Endothelial cell of umbilical vein (primary cell): ENCODE data around the gene TSPEAR. TPM values are rescaled to one million over a fixed set of nuclear protein-coding genes. Genes with fewer than 3 reads are reported as not detected.

Source experiments
- BruUV-seq: library from RNA; stranded (reverse); fragments of 400-500 nt; replicated peaks from 2 replicates; lab custom pipeline; 2021; lab: Mats Ljungman, UMichigan
- CTCF ChIA-PET: fragments of 300-600, 350-600 bp; sonication (Branson Sonifier 250); formaldehyde crosslinking; loops from one replicate; lab custom pipeline; 2021; ENCODE audit warnings: antibody characterized with exemption, inconsistent platforms; lab: Charles Lee
- POLR2A ChIA-PET: fragments of 300-600, 350-600 bp; sonication (Branson Sonifier 250); formaldehyde crosslinking; loops from one replicate; lab custom pipeline; 2021; ENCODE audit warnings: antibody characterized with exemption, inconsistent platforms; lab: Charles Lee
- DNase-seq: peaks from one replicate; pipeline ENCODE4 v3.0.0-alpha.2; 2011; ENCODE audit warnings: low read depth, low spot score
- FAIRE-seq: peaks from 2 replicates; lab custom pipeline; 2011; peaks lifted over from hg19 to GRCh38; lab: Jason Lieb, UNC
- H2AFZ ChIP-seq: 2 replicates; pipeline ENCODE4 v1.6.0; 2012; ENCODE audit warnings: low read depth, low read length, control low read depth, inconsistent platforms
- H3K27ac ChIP-seq: 2 replicates; pipeline ENCODE4 v1.5.1; 2011; ENCODE audit warnings: low read depth, mild to moderate bottlenecking, control low read depth, low read length, moderate library complexity; ENCODE audit not compliant: insufficient read depth
- H3K27me3 ChIP-seq, 2 experiments: 2 replicates each; pipeline versions ENCODE4 v1.6.0 to v1.6.1; 2011; ENCODE audit warnings: low read length in 2 of 2, mixed read lengths in 1 of 2; ENCODE audit not compliant: control insufficient read depth in 2 of 2, insufficient read depth in 2 of 2
- H3K36me3 ChIP-seq, 2 experiments: 2 replicates in 1 of 2; 3 replicates in 1 of 2; pipeline ENCODE4 v1.5.1; 2011; ENCODE audit warnings: low read length in 2 of 2, mild to moderate bottlenecking in 1 of 2, moderate library complexity in 1 of 2; ENCODE audit not compliant: control insufficient read depth in 2 of 2, insufficient read depth in 2 of 2; ENCODE audit errors: extremely low read depth in 1 of 2
- H3K4me1 ChIP-seq: 3 replicates; pipeline ENCODE4 v1.5.1; 2011; ENCODE audit warnings: mild to moderate bottlenecking, low read length; ENCODE audit not compliant: control insufficient read depth, insufficient read depth; ENCODE audit errors: extremely low read depth
- H3K4me2 ChIP-seq: 2 replicates; pipeline ENCODE4 v1.6.1; 2011; ENCODE audit warnings: low read length, control low read depth, mixed read lengths; ENCODE audit not compliant: insufficient read depth
- H3K4me3 ChIP-seq, 3 experiments: fragments of 200-600 bp in 1 of 3; sonication (generic), shearing (Covaris generic) in 1 of 3; replicated peaks in 1 of 3; 2 replicates each; pipeline ENCODE4 v1.5.1; 2011 to 2016; ENCODE audit warnings: control low read depth in 3 of 3, low read length in 3 of 3, mild to moderate bottlenecking in 2 of 3, inconsistent platforms in 1 of 3, low read depth in 1 of 3, moderate library complexity in 1 of 3; ENCODE audit not compliant: insufficient read depth in 1 of 3
- H3K79me2 ChIP-seq: 2 replicates; pipeline ENCODE4 v1.6.0; 2012; ENCODE audit warnings: low read length, inconsistent platforms; ENCODE audit not compliant: control insufficient read depth, insufficient read depth
- H3K9ac ChIP-seq: replicated peaks from 2 replicates; pipeline ENCODE3; 2011; ENCODE audit warnings: low read length, control low read depth; ENCODE audit not compliant: insufficient read depth; ENCODE audit errors: extremely low read depth
- H3K9me1 ChIP-seq: replicated peaks from 3 replicates; pipeline ENCODE4 v1.6.0; 2011; ENCODE audit warnings: mild to moderate bottlenecking, low read length; ENCODE audit not compliant: control insufficient read depth, insufficient read depth; ENCODE audit errors: extremely low read depth
- H3K9me3 ChIP-seq: replicated peaks from 2 replicates; pipeline ENCODE4 v1.5.1; 2012; ENCODE audit warnings: low read length, inconsistent platforms; ENCODE audit not compliant: control insufficient read depth, insufficient read depth
- H4K20me1 ChIP-seq: replicated peaks from 2 replicates; pipeline ENCODE3; 2011; ENCODE audit warnings: mild to moderate bottlenecking, low read length; ENCODE audit not compliant: control insufficient read depth, insufficient read depth; ENCODE audit errors: extremely low read depth
- EZH2 ChIP-seq: IDR thresholded peaks from 2 replicates; pipeline ENCODE4 v1.6.1; 2012; ENCODE audit warnings: borderline replicate concordance, low read depth, mild to moderate bottlenecking, moderate library complexity, low read length, inconsistent platforms; ENCODE audit not compliant: severe bottlenecking
- FOS ChIP-seq: IDR thresholded peaks from 2 replicates; pipeline ENCODE4 v1.6.1; 2011; ENCODE audit warnings: mild to moderate bottlenecking, low read length, moderate library complexity, borderline replicate concordance; ENCODE audit not compliant: insufficient read depth
- GATA2 ChIP-seq: IDR thresholded peaks from 2 replicates; pipeline ENCODE4 v1.7.0; 2011; ENCODE audit warnings: low read depth, mild to moderate bottlenecking, moderate library complexity, mixed read lengths, low read length; ENCODE audit not compliant: insufficient read length, insufficient read depth
- JUN ChIP-seq: IDR thresholded peaks from 2 replicates; pipeline ENCODE4 v1.6.1; 2011; ENCODE audit warnings: borderline replicate concordance, low read depth; ENCODE audit not compliant: insufficient read length, insufficient read depth
- MYC ChIP-seq: IDR thresholded peaks from one replicate; pipeline ENCODE4 v1.6.1; 2011; ENCODE audit warnings: mild to moderate bottlenecking, low read depth, low read length
- POLR2A ChIP-seq: IDR thresholded peaks from 2 replicates; pipeline ENCODE4 v1.6.1; 2012; ENCODE audit warnings: low read depth, mild to moderate bottlenecking, control low read depth, low read length
- POLR2AphosphoS5 ChIP-seq: IDR thresholded peaks from 2 replicates; pipeline ENCODE4 v1.6.1; 2012; ENCODE audit warnings: low read depth, mild to moderate bottlenecking, control low read depth, low read length, moderate library complexity; ENCODE audit not compliant: insufficient read depth
- dilution Hi-C: fragments of 300-500 bp; cut with MboI; formaldehyde crosslinking; loops from one replicate; pipeline ENCODE4 v1.15.0; 2019; ENCODE audit warnings: low sequenced_read_pairs; ENCODE audit not compliant: extremely low pct_ligation_motif_present
- intact Hi-C: fragments of 100-400 bp; cut with micrococcal nuclease; formaldehyde crosslinking; loops from one replicate; pipeline ENCODE4 v1.10.0; 2022
- polyA plus RNA-seq, 4 experiments: library from polyadenylated mRNA; depleted of rRNA in 3 of 4; stranded (reverse) in 3 of 4; unstranded in 1 of 4; fragments of >200 nt; gene quantifications; 2 replicates each; pipeline versions ENCODE4 v1.2.1 to v1.2.3, GENCODE V29; 2011 to 2012; ENCODE audit warnings: missing spikeins in 1 of 4
- total RNA-seq: library from RNA; stranded (reverse); gene quantifications from 2 replicates; pipeline ENCODE4 v1.2.3, GENCODE V29; 2021
- TF ChIP-seq, protein P1 (sequence below), 2 donors: IDR thresholded peaks; 1 replicate in 1 of 2; 2 replicates in 1 of 2; pipeline ENCODE4 v1.5.1; 2011; ENCODE audit warnings: low read length in 2 of 2, mild to moderate bottlenecking in 2 of 2, moderate library complexity in 2 of 2, control low read depth in 1 of 2, inconsistent platforms in 1 of 2, low read depth in 1 of 2; ENCODE audit not compliant: insufficient read depth in 1 of 2; ENCODE audit errors: extremely low read depth in 1 of 2
- TF ChIP-seq, protein P2 (sequence below): IDR thresholded peaks from 2 replicates; pipeline ENCODE4 v1.6.1; 2011; ENCODE audit not compliant: insufficient read depth, insufficient read length

Gene TSPEAR
- total and polyA plus RNA-seq, 2 donors (not counting 3 experiments of a cell fraction or from before 2014, with no cell fraction given), result 0.01 TPM; not detected in 1

DNA sequence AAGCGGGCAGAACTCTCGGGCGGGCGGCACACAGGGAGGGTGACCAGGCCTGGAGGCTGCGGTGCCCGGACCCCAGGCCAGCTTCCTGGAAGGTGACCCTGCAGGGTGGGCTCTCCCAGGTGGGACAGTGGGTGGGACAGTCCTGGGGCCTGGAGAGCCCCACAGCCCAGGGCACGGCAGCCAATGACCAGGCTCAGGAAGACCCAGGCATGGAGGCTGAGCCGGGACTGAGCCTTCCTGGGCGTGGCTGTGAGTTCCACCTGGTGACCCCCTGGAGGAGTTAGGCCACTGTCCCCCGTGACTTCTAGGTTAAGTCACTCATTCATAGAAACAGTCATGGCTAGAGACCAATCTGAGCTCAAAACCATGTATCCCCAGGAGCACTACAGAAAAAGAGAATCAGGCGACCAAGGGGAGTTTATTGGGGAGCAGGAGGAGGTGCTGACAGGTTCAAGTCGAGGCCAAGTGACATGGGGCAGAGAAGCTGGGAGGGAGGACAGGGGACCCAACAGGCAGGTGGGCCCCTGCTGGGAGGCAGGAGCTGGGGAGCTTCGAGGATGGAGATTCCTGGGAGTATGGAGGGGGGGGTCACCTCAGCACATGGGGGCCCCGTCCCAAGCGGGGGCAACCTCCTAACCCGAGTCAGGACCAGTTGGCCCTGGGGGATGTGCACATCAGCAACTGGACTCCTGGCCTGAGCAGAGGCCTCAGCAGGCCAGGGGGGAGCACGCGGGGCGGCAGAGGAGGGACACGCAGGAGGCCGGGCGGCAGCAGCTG, 132.1 kb downstream of the TSPEAR start:
- Histone ChIP-seq H3K4me2 (no peak overlapping the region), H3K4me1 (no peaks in the 10 kb centered on the region), H3K36me3 (no peaks in the 10 kb centered on the region), H2AFZ (no peak overlapping the region), H3K4me3 (no peak overlapping the region), H3K27ac (no peak overlapping the region), H4K20me1 (no peaks in the 10 kb centered on the region), H3K27me3 (peaks cover 0 to 3% of the 10 kb centered on the region in 2 experiments), H3K9me3 (no peaks in the 10 kb centered on the region), H3K9ac (no peak overlapping the region), H3K79me2 (no peaks in the 10 kb centered on the region), H3K9me1 (no peaks in the 10 kb centered on the region)
- no TSS peak for BruUV-seq
- ChIA-PET POLR2A (no interaction called here), CTCF (no interaction called here)
- dilution Hi-C loops (no loop called here), intact Hi-C loops (no loop called here)
- DNase-seq, result no peak
- FAIRE-seq, result no peak
- TF ChIP-seq, protein P1, sequence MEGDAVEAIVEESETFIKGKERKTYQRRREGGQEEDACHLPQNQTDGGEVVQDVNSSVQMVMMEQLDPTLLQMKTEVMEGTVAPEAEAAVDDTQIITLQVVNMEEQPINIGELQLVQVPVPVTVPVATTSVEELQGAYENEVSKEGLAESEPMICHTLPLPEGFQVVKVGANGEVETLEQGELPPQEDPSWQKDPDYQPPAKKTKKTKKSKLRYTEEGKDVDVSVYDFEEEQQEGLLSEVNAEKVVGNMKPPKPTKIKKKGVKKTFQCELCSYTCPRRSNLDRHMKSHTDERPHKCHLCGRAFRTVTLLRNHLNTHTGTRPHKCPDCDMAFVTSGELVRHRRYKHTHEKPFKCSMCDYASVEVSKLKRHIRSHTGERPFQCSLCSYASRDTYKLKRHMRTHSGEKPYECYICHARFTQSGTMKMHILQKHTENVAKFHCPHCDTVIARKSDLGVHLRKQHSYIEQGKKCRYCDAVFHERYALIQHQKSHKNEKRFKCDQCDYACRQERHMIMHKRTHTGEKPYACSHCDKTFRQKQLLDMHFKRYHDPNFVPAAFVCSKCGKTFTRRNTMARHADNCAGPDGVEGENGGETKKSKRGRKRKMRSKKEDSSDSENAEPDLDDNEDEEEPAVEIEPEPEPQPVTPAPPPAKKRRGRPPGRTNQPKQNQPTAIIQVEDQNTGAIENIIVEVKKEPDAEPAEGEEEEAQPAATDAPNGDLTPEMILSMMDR (IDR thresholded peaks at IDR 0.05; ENCODE audit: extremely low read depth in 1 of 2, insufficient read depth in 1 of 2, low read depth in 1 of 2, low read length in 2 of 2), result no peak
- TF ChIP-seq POLR2AphosphoS5 (no peak), MYC (no peak), JUN (no peak), FOS (no peak), GATA2 (no peak), EZH2 (no peak), POLR2A (no peak)
- TF ChIP-seq, protein P2, sequence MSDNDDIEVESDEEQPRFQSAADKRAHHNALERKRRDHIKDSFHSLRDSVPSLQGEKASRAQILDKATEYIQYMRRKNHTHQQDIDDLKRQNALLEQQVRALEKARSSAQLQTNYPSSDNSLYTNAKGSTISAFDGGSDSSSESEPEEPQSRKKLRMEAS, result no peak
